CD14-positive monocyte (primary cell): Measurements from ENCODE around the gene ZFPM1. TPM values are rescaled to one million over a fixed set of nuclear protein-coding genes. Genes with fewer than 3 reads are reported as not detected.

Experiments
- DNase-seq, 3 donors: peaks; one replicate each; pipeline ENCODE4 v3.0.0-alpha.2; 2011 to 2022
- H2AFZ ChIP-seq: 2 replicates; pipeline ENCODE4 v1.6.0; 2012; ENCODE audit warnings: mild to moderate bottlenecking, low read depth, low read length, inconsistent platforms; ENCODE audit not compliant: insufficient read depth, poor library complexity, severe bottlenecking
- H3K27ac ChIP-seq, 2 donors: 1 replicate in 1 of 2; 2 replicates in 1 of 2; pipeline ENCODE4 v1.5.1; 2012 to 2013; ENCODE audit warnings: low read length in 2 of 2, control low read depth in 1 of 2, inconsistent platforms in 1 of 2, low read depth in 1 of 2, mild to moderate bottlenecking in 1 of 2
- H3K27me3 ChIP-seq, 2 donors: one replicate each; pipeline versions ENCODE4 v1.6.0 to v1.6.1; 2011 to 2013; ENCODE audit warnings: low read length in 2 of 2; ENCODE audit not compliant: control insufficient read depth in 2 of 2, insufficient read depth in 2 of 2
- H3K36me3 ChIP-seq, 2 donors: replicated peaks in 1 of 2; 1 replicate in 1 of 2; 2 replicates in 1 of 2; pipeline versions ENCODE4 v1.5.1 to v1.6.1; 2012 to 2013; ENCODE audit warnings: low read length in 2 of 2, control low read depth in 1 of 2, inconsistent platforms in 1 of 2, mild to moderate bottlenecking in 1 of 2; ENCODE audit not compliant: insufficient read depth in 2 of 2, control insufficient read depth in 1 of 2
- H3K4me1 ChIP-seq, 2 donors: 1 replicate in 1 of 2; 2 replicates in 1 of 2; pipeline versions ENCODE4 v1.5.1 to v1.6.1; 2012 to 2013; ENCODE audit warnings: low read length in 2 of 2, control low read depth in 1 of 2, inconsistent platforms in 1 of 2, mild to moderate bottlenecking in 1 of 2, moderate library complexity in 1 of 2; ENCODE audit not compliant: insufficient read depth in 2 of 2, control insufficient read depth in 1 of 2
- H3K4me2 ChIP-seq: replicated peaks from 2 replicates; pipeline ENCODE3; 2012; ENCODE audit warnings: low read length, moderate library complexity, mild to moderate bottlenecking; ENCODE audit not compliant: poor library complexity, severe bottlenecking; ENCODE audit errors: extremely low read depth
- H3K4me3 ChIP-seq, 3 experiments: fragments of 200-600 bp in 1 of 3; sonication (generic) in 1 of 3; replicated peaks in 1 of 3; 1 replicate in 2 of 3; 2 replicates in 1 of 3; pipeline ENCODE4 v1.5.1; 2011 to 2013; ENCODE audit warnings: low read length in 3 of 3, mild to moderate bottlenecking in 3 of 3, control low read depth in 2 of 3, low read depth in 2 of 3, inconsistent platforms in 1 of 3, moderate library complexity in 1 of 3
- H3K79me2 ChIP-seq: 2 replicates; pipeline ENCODE4 v1.6.0; 2012; ENCODE audit warnings: mild to moderate bottlenecking, control low read depth, inconsistent platforms, low read length, moderate library complexity; ENCODE audit not compliant: insufficient read depth
- H3K9ac ChIP-seq: 2 replicates; pipeline ENCODE4 v1.6.0; 2017; ENCODE audit warnings: low read length, mild to moderate bottlenecking; ENCODE audit not compliant: insufficient read depth, poor library complexity, severe bottlenecking
- H3K9me3 ChIP-seq, 2 donors: replicated peaks in 1 of 2; 1 replicate in 1 of 2; 2 replicates in 1 of 2; pipeline versions ENCODE4 v1.5.1 to v1.6.1; 2012 to 2013; ENCODE audit warnings: low read length in 2 of 2, control low read depth in 1 of 2; ENCODE audit not compliant: control insufficient read depth in 1 of 2, insufficient read depth in 1 of 2
- H4K20me1 ChIP-seq: 2 replicates; pipeline ENCODE4 v1.6.0; 2012; ENCODE audit warnings: mild to moderate bottlenecking, low read length, control low read depth, moderate library complexity; ENCODE audit not compliant: insufficient read depth
- H3K27ac Mint-ChIP-seq, 7 donors: one replicate each; pipeline ENCODE4 v1.8.0; 2020; ENCODE audit warnings: mild to moderate bottlenecking in 7 of 7, mixed read lengths in 7 of 7, moderate library complexity in 6 of 7, inconsistent platforms in 2 of 7
- H3K27me3 Mint-ChIP-seq, 3 donors: one replicate each; pipeline ENCODE4 v1.8.0; 2021 to 2022; ENCODE audit warnings: low read depth in 3 of 3, mild to moderate bottlenecking in 3 of 3, mixed read lengths in 3 of 3, moderate library complexity in 3 of 3, inconsistent platforms in 1 of 3
- H3K36me3 Mint-ChIP-seq, 2 donors: one replicate each; pipeline ENCODE4 v1.8.0; 2020; ENCODE audit warnings: mixed read lengths in 2 of 2, inconsistent platforms in 1 of 2, mild to moderate bottlenecking in 1 of 2
- H3K4me1 Mint-ChIP-seq: one replicate; pipeline ENCODE4 v1.8.0; 2020; ENCODE audit warnings: mild to moderate bottlenecking, mixed read lengths
- H3K4me3 Mint-ChIP-seq, 2 donors: one replicate each; pipeline ENCODE4 v1.8.0; 2020; ENCODE audit warnings: mild to moderate bottlenecking in 2 of 2, mixed read lengths in 2 of 2, moderate library complexity in 1 of 2
- H3K9me3 Mint-ChIP-seq, 7 donors: one replicate each; pipeline ENCODE4 v1.8.0; 2020 to 2022; ENCODE audit warnings: mixed read lengths in 7 of 7, mild to moderate bottlenecking in 6 of 7, moderate library complexity in 6 of 7, inconsistent platforms in 2 of 7
- WGBS: methylation state at CpG from one replicate; pipeline ENCODE4 v1.1.5; 2013; ENCODE audit warnings: missing lambda C conversion rate; ENCODE audit not compliant: insufficient coverage; 5-methylcytosine and 5-hydroxymethylcytosine counted together
- intact Hi-C, 2 donors: fragments of 100-400 bp; cut with micrococcal nuclease; formaldehyde crosslinking; loops; one replicate each; pipeline versions ENCODE4 v1.15.0 to v1.15.1; 2023
- polyA plus RNA-seq, 3 donors: library from polyadenylated mRNA; depleted of rRNA in 1 of 3; unstranded in 2 of 3; stranded (reverse) in 1 of 3; fragments of 300-500 nt in 2 of 3; fragments of >200 nt in 1 of 3; fragmentation: Illumina TruSeq in 2 of 3; gene quantifications; 1 replicate in 2 of 3; 2 replicates in 1 of 3; pipeline ENCODE4 v1.2.3, GENCODE V29; 2012 to 2021
- TF ChIP-seq, protein P1 (sequence below): fragments of 200-600 bp; IDR thresholded peaks from one replicate; pipeline ENCODE4 v1.8.0; 2022; ENCODE audit warnings: antibody characterized with exemption, mild to moderate bottlenecking

The ZFPM1 gene
- polyA plus RNA-seq, 3 donors: 0.04 to 0.19 (median 0.12) TPM

DNA sequence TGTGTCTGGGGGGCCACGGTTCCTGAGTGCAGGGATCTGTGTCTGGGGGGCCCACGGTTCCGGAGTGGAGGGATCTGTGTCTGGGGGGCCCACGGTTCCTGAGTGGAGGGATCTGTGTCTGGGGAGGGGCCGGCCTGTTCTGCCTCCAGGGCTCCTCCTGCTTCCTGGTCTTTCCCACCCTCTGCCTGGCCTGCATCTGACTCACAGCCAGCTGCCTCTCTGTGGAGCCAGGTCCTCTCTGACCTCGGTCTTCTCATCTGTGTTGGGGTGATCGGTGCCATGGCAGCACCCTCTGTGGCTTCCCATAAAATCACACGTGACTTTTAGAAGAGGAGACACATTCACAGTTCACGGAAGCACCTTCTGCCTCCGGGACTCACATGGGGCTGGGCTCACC lies 50.3 kb downstream of the ZFPM1 start:
- no peak overlapping the region for H3K4me3 Mint-ChIP-seq
- no peaks in the 10 kb centered on the region for H3K9me3 ChIP-seq
- intact Hi-C loops: no loop called here
- TF ChIP-seq, protein P1, sequence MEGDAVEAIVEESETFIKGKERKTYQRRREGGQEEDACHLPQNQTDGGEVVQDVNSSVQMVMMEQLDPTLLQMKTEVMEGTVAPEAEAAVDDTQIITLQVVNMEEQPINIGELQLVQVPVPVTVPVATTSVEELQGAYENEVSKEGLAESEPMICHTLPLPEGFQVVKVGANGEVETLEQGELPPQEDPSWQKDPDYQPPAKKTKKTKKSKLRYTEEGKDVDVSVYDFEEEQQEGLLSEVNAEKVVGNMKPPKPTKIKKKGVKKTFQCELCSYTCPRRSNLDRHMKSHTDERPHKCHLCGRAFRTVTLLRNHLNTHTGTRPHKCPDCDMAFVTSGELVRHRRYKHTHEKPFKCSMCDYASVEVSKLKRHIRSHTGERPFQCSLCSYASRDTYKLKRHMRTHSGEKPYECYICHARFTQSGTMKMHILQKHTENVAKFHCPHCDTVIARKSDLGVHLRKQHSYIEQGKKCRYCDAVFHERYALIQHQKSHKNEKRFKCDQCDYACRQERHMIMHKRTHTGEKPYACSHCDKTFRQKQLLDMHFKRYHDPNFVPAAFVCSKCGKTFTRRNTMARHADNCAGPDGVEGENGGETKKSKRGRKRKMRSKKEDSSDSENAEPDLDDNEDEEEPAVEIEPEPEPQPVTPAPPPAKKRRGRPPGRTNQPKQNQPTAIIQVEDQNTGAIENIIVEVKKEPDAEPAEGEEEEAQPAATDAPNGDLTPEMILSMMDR: no peak
- H3K27ac ChIP-seq: no peak overlapping the region
- no peaks in the 10 kb centered on the region for H3K4me1 ChIP-seq
- H3K4me1 Mint-ChIP-seq: no peaks in the 10 kb centered on the region
- no peak overlapping the region for H3K27ac Mint-ChIP-seq
- DNase-seq: no peak
- H3K36me3 ChIP-seq: no peaks in the 10 kb centered on the region
- no peaks in the 10 kb centered on the region for H3K27me3 ChIP-seq
- H3K79me2 ChIP-seq: no peaks in the 10 kb centered on the region
- H2AFZ ChIP-seq: no peak overlapping the region
- H3K9me3 Mint-ChIP-seq: no peaks in the 10 kb centered on the region
- no peak overlapping the region for H3K4me2 ChIP-seq
- H3K4me3 ChIP-seq: no peak overlapping the region
- WGBS: 92% methylated on average over 7 of the region's 10 CpGs
- no peaks in the 10 kb centered on the region for H4K20me1 ChIP-seq
- no peak overlapping the region for H3K9ac ChIP-seq
- no peaks in the 10 kb centered on the region for H3K36me3 Mint-ChIP-seq
- peaks cover 2 to 18% (median 3%) of the 10 kb centered on the region in 3 donors for H3K27me3 Mint-ChIP-seq

DNA sequence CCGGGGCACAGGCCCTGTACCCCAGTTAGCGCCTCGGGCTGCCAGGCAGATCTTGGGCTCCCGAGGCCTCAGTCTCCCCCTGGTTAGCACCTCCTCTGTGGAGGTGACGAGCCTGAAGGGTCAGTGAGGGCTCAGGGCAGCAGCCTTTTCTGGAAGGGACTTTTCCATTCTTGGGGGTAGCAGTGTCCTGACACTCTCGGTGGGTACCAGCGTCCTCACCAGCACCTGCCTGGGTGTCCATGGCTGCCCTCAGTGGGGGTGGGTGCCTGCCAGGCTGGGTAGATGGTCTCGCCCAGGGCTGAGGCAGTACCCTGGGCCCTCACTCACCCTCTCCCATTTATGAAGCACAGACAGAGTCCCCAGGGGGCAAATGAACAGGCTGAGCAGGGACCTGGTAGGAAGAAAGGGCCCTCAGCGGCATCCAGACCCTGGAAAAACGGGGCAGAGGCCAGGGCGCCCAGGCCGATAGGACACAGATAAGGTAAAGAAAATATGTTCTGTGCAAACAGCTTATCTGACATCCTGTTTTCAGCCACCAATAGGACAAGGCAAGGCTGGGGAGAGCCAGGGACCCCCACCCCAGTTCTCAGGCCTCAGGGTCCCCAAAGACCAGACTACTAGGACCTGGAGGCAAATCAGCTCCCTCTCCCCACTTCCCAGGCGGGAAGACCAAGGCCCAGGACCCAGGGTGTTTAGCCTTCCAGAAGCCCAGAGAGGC lies 50.9 kb downstream of the ZFPM1 start:
- 92% methylated on average over 6 of the region's 13 CpGs for WGBS
- TF ChIP-seq, protein P1: no peak
- Histone ChIP-seq H3K4me2 (no peak overlapping the region), H3K27ac (no peak overlapping the region), H4K20me1 (no peaks in the 10 kb centered on the region), H3K9me3 (no peaks in the 10 kb centered on the region), H3K36me3 (no peaks in the 10 kb centered on the region), H3K27me3 (no peaks in the 10 kb centered on the region), H3K79me2 (no peaks in the 10 kb centered on the region), H3K9ac (no peak overlapping the region), H3K4me3 (no peak overlapping the region), H3K4me1 (no peaks in the 10 kb centered on the region), H2AFZ (no peak overlapping the region)
- intact Hi-C loops: no loop called here
- H3K9me3 Mint-ChIP-seq: no peaks in the 10 kb centered on the region
- H3K4me3 Mint-ChIP-seq: no peak overlapping the region
- no peaks in the 10 kb centered on the region for H3K4me1 Mint-ChIP-seq
- H3K27ac Mint-ChIP-seq: no peak overlapping the region
- no peaks in the 10 kb centered on the region for H3K36me3 Mint-ChIP-seq
- no peak for DNase-seq
- peaks cover 2 to 15% (median 3%) of the 10 kb centered on the region in 3 donors for H3K27me3 Mint-ChIP-seq
